HG03575 (cell line): ENCODE data around the gene NAT16.

Source experiments
- ATAC-seq: cut with Tn5 transposase; IDR thresholded peaks from one replicate; pipeline ENCODE4 v1.9.1; 2021; ENCODE audit not compliant: unreplicated experiment, insufficient number of reproducible peaks, low FRiP score; ENCODE audit errors: extremely low read depth

NAT16 gene

DNA sequence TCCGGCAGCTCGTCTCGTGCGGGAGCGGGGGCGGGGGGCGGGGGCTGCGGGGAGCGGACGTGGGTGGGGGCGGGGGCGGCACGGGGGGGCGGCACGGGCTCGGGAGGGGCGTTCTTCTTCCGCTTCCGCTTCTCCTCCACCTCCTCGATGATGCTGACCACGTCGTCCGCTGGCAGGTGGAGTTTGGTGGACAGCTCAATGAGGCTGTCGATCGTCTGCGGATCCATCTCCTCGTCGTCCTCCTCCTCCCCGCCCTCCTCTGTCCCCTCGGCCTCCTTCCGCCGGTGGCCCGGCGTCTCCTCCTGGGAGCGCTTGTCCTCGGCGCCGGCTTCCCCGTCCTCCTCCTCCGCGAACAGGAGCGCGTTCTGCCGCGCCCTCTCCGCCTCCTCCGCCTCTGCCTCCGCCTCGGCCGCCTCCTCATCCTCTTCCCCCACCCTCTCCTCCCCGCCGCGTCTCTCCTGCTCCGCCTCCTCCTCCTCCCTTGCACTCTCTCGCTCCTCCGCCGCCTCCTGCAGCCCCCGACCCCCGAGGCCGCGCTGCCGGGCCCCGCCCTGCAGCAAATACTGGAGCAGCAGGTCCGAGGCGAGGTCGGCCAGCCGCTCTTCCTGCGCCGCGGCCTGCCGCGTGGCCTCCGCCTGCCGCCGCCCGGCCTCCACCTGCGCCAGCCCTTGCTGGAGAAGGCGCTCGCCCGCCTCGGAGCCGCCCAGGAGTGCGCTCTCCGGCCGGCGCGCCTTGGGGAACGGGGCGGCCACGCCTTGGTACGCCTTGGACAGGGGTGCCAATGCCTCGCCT, 16.6 kb downstream of the NAT16 start:
- ATAC-seq, result no peak

DNA sequence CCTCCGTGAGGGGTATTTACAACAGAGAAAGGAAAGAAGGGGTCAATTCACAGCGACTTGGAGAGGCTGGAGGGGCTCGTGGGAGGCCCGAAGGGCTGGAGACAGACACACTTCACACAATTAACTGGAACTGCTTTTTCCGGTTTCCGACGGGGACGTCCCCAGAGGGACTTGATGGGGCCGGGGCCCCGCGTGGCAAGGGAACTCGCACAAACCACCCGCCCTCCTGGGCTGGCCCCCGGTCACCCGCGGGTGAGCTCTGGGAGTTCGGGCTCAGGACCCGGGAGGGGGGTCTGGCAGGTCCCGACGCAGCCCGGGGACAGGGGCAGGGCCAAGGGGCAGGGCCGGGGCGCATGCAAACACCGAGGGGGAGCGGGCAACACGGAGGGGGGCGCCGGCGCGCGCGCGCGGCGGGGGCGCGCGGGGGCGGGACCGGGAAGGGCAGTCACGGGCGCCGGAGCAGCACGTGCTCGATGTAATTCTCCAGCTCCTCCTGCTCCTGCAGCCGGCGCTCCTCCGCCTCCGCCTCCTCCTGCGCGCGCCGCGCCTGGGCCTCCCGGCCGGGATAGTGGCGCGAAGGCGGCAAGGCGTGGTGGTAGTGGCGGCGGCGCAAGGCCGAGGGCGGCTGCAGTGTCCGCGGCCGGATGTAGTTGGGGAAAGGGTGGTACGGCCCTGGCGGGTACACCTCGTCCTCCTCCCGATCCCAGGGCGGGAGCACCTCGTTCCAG, 17.4 kb downstream of the NAT16 start:
- no peak for ATAC-seq

GRCh38 chr7:101161692-101162471, 18.2 kb downstream of the NAT16 start:
- ATAC-seq, result no peak

- no peak for ATAC-seq
Observed at GRCh38 chr7:101160910-101161309, 19.2 kb downstream of the NAT16 start.

DNA sequence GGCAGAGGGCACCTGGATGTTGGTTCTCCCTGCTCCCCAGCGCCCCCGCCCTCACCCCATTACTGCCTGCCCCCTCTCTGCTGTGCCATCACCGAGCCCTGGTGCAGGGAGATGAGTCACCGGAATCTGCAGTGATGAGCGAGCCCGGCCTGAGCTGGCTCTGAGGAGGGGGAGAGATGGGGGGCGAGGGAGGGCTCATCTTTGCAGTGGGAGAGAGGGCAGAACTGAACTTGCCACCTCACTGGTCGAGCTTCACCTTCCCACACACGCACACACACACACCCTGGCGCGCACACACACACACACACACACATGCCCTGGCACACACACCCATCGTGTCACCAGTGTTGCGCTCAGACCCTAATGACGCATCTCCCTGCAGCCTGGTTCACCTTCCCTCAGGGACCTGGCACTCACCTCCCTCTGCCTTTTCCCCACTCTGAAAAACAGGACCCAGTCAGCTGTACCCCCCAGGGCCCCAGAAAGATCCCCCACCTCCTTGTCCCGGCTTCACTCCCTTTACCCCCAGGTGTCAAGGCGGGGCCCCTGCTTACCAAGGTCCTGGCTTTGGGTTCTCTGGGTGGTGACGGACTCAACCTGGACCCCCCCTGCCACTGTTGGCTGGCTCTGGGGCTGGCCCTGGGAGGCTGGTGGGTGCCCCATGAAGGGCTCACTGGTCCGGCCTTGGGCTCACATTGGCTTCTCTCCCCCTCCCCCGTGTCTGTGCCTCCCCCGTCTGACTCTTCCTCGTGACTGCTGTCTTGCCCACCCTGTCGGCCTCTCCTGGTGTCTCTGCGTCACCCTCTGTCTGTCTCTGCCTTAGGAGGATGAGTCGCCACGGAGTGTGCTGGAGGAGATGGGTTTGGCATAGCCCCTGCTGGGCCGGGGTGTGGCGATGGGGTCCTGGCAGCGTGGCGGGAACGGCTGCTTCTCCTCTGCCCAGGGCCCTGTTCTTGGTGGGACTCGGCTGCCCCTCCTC, 20.1 kb downstream of the NAT16 start:
- no peak for ATAC-seq

DNA sequence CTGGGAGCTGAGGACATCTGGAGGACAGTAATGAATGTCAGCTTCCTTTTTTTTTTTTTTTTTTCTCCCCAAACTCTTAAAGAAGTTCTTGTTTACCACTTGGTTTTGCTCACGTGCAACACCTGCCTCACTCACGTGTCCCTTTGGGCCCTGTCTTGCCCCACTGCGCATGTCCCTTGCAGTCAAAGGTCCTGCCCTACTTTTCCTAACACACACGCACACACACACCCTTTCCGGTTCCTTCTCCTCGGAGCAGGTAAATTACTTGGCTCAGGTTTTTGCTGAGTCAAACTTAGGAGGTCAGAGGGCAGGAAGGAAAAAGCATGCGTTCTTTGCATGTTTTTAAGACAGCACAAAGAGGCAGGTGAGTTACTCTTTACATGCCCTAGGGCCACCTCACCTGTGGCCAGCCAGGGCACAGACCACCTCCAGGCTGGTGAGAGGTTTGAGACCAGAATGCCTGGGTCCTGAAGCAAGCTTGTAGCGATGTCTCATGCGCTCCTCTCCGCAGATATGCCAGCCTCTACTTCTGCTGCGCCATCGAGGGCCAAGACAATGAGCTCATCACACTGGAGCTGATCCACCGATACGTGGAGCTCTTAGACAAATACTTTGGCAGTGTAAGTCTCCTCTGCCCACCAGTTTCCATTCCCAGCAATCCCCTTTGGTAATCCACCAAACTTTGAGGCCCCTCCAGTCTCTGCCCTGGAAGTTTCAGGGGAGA, 23.1 kb downstream of the NAT16 start:
- no peak for ATAC-seq

DNA sequence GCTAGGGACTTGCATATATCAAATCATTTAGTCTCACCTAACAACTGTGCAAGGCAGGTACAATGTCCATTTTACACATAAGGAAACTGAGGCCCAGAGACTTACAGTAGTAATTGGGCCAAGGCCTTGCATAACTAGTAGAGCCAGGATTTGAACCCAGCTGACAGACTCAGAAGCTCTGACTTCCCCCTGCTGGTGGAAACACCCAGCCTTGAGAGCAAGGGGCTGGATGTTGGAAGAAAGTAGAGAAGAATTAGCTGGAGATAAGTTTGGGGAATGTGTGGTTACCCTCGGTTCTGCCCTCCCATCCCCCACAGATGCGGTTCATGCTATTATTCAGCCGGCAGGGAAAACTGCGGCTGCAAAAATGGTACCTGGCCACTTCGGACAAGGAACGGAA, 23.8 kb downstream of the NAT16 start:
- no peak for ATAC-seq

DNA sequence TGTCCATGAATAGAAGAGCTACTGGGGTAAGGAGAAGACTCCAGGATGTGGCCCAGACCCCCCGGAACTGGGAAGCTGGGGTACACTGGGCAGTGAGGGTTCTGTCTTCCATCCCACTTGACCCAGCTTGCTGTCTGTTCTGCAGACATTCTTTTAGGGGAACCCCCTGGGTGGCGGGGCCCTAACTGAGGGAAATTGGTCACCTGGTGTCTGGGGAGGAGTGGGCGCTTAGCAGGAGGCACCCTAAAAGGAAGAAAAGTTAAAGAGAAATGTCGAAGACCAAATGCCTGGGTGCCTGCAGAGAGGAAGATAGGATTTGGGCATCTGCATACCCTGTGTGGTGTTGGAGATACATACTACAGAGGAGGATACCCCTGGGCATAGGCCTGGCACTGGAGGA, 24.8 kb downstream of the NAT16 start:
- no peak for ATAC-seq

GRCh38 chr7:101154693-101155102, 25.4 kb downstream of the NAT16 start:
- ATAC-seq, result no peak

DNA sequence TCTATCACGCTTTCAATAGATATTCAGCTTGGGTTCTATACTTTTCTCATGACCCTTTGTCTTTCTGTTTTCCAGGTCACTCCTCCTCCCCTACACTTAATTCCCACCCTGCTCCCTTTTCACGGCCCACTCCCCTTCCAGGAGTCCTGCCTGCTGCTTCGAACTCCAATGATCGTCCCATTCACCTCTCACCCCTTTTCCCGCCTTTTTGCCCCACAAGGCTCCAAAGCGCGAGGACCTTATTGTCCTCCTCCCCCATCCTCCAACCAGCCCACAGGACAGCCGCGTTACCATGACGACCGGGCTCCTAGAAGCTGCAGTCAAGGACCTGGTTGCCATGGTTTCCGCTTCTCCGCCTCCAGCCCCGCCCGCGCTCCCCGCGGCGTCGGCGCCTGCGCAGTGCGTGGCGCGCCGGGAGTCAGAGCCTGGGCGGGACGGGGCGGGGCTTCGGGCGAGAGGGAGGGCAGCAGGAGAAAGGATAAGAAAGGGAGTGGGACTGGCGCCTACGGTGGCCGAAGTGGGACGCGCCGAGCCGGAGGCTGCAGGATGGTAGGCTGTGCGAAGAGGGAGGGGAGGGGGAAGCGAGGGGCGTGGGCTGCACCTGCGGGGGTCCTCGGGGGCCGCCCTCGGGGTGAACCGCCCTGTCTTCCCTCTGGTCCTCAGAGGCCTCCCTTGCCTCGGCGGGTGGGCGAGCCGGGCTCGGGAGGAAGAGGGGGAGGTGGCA, 26.0 kb downstream of the NAT16 start, which contains the start of gene AP1S1:
Gene AP1S1, plus strand, starts transcription at position 508 of the 724 bp plus-strand sequence. Its CDS starts 39 bp downstream, at position 547.
- ATAC-seq, result no peak

- ATAC-seq, result no peak
Observed at GRCh38 chr7:101151908-101152651, 28.0 kb downstream of the NAT16 start.

- ATAC-seq, result no peak
Observed at GRCh38 chr7:101140746-101141382, 39.2 kb downstream of the NAT16 start.

DNA sequence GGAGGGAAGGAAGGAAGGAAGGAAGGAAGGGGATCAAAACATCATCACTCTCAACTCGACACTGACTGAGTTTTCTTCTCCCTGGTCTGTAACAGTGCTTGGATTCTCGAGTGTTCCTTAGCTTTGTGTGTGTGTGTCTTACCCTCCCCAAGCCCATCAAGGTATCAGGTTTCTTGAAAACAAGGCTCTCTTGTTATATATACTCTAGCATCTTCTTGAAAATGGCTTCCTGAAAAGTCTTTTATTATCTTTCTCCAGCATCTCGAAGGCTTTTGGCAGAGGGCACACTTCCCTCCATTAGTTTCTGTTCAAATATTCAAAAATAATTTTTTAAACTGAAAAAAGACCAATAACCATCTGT, 39.8 kb downstream of the NAT16 start:
- no peak for ATAC-seq

- no peak for ATAC-seq
Observed at GRCh38 chr7:101138213-101138870, 41.8 kb downstream of the NAT16 start.

DNA sequence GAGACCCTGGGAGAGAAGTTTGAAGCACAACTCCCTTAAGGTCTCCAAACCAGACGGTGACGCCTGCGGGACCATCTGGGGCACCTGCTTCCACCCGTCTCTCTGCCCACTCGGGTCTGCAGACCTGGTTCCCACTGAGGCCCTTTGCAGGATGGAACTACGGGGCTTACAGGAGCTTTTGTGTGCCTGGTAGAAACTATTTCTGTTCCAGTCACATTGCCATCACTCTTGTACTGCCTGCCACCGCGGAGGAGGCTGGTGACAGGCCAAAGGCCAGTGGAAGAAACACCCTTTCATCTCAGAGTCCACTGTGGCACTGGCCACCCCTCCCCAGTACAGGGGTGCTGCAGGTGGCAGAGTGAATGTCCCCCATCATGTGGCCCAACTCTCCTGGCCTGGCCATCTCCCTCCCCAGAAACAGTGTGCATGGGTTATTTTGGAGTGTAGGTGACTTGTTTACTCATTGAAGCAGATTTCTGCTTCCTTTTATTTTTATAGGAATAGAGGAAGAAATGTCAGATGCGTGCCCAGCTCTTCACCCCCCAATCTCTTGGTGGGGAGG, 42.4 kb downstream of the NAT16 start:
- ATAC-seq, result no peak
